Coronary artery (tissue), 2 donors: ENCODE data around the gene ANKRD10.

Source experiments
- DNase-seq: peaks from one replicate; pipeline ENCODE4 v3.0.0-alpha.2; 2017; ENCODE audit warnings: low spot score
- H3K27ac ChIP-seq, 2 donors: fragments of 200-600 bp; sonication (generic); one replicate each; pipeline ENCODE4 v1.5.1; 2016 to 2019
- H3K4me3 ChIP-seq: fragments of 200-600 bp; sonication (generic); 2 replicates; pipeline ENCODE4 v1.5.1; 2016; ENCODE audit warnings: mild to moderate bottlenecking, moderate library complexity
- TF ChIP-seq, protein P1 (sequence below): fragments of 200-600 bp; sonication (generic); IDR thresholded peaks from one replicate; pipeline ENCODE4 v1.5.1; 2019; ENCODE audit warnings: antibody characterized with exemption

Gene ANKRD10

DNA sequence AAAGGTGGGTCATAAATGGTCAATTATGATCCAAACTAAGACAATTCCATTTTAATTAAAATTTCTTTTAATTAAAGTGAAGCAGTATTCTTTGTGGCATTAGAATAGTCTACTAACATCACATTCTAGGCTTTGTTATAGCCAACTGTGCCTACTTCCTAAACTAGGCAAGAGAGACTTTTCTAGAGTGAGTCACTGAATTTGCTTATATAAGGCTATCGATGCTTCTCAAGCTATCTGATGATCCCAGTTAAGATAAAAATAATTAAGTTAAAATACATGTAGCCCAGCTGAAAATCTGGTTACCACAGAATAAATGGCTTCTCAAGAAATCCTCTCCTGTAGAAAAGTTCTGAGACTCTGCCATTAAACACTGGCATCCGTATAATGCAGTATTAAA, 12.5 kb downstream of the ANKRD10 start:
- no peak for DNase-seq
- Histone ChIP-seq H3K4me3 (no peak overlapping the region), H3K27ac (no peak overlapping the region)
- TF ChIP-seq, protein P1, sequence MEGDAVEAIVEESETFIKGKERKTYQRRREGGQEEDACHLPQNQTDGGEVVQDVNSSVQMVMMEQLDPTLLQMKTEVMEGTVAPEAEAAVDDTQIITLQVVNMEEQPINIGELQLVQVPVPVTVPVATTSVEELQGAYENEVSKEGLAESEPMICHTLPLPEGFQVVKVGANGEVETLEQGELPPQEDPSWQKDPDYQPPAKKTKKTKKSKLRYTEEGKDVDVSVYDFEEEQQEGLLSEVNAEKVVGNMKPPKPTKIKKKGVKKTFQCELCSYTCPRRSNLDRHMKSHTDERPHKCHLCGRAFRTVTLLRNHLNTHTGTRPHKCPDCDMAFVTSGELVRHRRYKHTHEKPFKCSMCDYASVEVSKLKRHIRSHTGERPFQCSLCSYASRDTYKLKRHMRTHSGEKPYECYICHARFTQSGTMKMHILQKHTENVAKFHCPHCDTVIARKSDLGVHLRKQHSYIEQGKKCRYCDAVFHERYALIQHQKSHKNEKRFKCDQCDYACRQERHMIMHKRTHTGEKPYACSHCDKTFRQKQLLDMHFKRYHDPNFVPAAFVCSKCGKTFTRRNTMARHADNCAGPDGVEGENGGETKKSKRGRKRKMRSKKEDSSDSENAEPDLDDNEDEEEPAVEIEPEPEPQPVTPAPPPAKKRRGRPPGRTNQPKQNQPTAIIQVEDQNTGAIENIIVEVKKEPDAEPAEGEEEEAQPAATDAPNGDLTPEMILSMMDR, result no peak

DNA sequence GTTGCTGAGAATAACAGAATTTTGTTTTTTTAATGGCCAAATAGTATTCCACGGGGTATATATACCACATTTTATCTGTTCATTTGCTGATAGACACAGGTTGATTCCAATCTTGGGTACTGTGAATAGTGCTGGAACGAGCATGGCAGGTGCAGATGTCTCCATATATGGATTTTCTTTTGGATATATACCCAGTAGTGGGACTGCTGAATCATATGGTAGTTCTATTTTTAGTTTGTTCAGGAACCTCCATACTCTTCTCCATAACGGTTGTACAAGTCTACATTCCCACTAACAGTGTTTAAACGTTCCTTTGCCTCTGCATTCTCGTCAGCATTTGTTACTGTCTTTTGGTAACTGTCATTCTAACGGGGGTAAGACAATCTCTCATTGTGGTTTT, 17.3 kb downstream of the ANKRD10 start:
- Histone ChIP-seq H3K27ac (no peak overlapping the region), H3K4me3 (no peak overlapping the region)
- DNase-seq, result no peak
- TF ChIP-seq, protein P1, result no peak

GRCh38 chr13:110897014-110897413, 17.9 kb downstream of the ANKRD10 start:
- DNase-seq, result no peak
- TF ChIP-seq, protein P1, result no peak
- H3K27ac ChIP-seq, result no peak overlapping the region
- H3K4me3 ChIP-seq, result no peak overlapping the region

- H3K4me3 ChIP-seq, result no peak overlapping the region
- TF ChIP-seq, protein P1, result no peak
Measured at GRCh38 chr13:110894086-110894485, 20.8 kb downstream of the ANKRD10 start.

DNA sequence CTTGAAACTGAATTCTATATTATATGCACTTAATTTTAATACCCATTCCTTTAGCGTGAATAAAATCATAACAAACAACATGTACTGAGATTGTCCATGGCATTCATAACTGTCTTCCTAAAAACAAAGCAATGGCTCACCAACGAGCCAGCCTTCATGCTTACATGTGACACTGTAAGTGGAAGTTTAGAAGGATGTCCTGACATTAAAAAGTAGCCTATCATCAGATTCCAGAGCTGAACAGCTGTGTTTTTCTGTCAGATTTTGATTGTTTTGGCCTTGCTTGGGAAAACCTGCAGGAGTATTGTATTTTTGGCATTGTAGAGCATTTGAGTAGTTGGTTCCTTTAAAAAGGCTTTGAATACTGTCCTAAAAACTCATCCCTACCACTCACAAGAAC, 21.3 kb downstream of the ANKRD10 start:
- no peak overlapping the region for H3K4me3 ChIP-seq
- DNase-seq, result no peak
- TF ChIP-seq, protein P1, result no peak
- no peak overlapping the region for H3K27ac ChIP-seq

More at GRCh38 chr13:110894086-110894485, 20.8 kb downstream of the ANKRD10 start:
- H3K27ac ChIP-seq, result no peak overlapping the region
- DNase-seq, result no peak

GRCh38 chr13:110890279-110891165, 24.3 kb downstream of the ANKRD10 start:
- Histone ChIP-seq H3K27ac (no peak overlapping the region), H3K4me3 (no peak overlapping the region)
- DNase-seq, result no peak
- TF ChIP-seq, protein P1, result no peak

- TF ChIP-seq, protein P1, result no peak
- H3K4me3 ChIP-seq, result no peak overlapping the region
- DNase-seq, result no peak
- no peak overlapping the region for H3K27ac ChIP-seq
Measured at GRCh38 chr13:110888390-110888789, 26.5 kb downstream of the ANKRD10 start.
